RCC 7860 (cell line): ENCODE measurements around the gene HOXC12.

Experiments
- DNase-seq: peaks from one replicate; pipeline ENCODE4 v3.0.0-alpha.2; 2015; ENCODE audit warnings: low spot score
- FAIRE-seq: peaks from 2 replicates; lab custom pipeline; 2012; peaks lifted over from hg19 to GRCh38; lab: Jason Lieb, UNC

HOXC12 gene

DNA sequence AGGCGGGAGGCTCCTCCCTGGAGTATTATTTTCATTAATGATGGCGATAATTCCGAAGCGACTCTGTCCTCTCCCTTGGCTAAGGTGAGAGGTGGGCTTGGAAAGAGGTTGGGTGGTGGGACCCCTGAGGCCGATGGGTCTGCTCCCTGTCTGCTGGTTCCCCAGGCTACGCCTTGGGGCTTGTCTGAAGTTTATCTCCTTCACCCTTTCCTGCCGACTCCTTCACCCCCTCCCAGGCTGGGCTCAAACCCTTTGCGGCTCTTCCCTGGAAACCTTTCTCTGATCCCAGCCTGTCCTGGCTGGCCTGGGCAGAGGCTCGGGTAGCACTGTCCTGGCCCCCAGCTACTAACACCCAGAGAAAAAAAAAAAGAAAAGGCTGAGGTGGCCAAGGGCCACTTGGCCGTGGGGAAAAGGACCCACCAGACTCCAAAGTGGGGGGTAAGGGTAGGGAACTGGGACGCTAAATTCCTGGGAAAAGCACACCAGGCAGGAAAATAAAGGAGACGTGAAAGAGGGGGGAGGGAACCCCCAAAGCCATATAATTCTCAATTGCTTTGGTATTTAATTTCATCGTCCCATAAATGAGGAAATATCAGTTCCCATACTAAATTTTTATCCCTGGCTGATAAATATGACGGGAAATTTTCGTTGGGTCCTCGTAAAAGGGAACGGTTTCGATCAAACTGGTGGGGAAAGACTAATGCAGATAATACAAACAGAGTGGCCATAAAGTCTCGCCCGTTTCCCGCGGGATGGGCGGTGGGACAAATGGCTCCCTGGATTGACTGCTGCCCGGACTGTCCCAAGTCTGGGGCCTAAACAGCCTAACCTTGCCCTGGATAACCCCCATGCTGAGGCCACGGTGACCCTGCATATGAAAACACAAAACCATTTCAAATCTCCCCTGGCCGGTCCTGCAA lies 28.2 kb downstream of the HOXC12 start:
- DNase-seq (no peak), FAIRE-seq (no peak)

DNA sequence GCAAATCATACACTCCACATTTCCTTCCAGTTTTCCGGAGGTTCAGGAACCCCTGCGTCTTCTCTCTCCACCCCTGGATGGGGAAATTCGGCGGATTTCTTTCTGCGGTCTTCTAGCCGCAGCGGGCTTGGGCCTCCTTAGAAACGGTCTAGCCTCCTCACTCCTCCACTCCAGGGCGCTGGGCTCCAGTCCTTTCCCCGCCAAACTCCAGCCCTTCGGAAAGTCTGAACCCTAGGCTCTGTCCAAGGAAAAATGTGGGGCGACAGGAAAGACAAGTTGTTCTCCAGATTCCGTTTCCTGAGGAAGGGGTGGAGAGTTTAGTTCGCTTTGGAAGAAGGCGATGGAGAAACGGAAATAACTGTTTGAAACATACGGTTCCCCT lies 28.9 kb downstream of the HOXC12 start:
- FAIRE-seq, result no peak
- DNase-seq, result no peak

DNA sequence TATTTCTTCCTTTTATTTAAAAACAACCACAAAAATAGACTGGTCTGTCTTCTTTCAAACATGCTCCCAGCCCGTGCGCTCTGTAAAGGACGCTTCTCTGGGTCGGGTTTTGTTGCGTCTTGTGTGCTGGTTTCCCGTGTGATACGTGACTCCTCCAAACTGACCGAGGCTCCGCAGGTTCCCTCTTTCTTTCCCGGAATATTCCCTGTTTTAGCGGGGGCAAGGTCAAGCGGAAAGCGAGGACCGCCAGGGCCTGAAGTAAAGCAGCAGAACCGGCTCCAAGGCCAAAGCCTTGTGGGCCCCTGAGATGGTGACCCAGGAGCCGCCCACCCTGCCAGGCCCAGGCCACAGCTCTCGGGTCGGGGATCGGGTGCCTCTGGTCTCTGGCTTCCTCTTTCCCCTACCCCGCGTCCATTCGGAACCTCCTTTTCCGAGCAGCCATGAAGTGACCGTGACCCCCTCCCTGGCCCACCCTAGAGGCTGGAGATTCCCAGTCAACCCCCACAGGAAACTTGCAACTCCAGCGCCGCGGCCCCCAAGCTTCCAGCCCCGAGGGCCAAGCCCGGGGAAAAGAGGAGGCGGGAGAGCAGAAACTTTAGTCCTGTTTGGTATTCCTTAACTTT lies 29.4 kb downstream of the HOXC12 start:
- FAIRE-seq (no peak), DNase-seq (no peak)

DNA sequence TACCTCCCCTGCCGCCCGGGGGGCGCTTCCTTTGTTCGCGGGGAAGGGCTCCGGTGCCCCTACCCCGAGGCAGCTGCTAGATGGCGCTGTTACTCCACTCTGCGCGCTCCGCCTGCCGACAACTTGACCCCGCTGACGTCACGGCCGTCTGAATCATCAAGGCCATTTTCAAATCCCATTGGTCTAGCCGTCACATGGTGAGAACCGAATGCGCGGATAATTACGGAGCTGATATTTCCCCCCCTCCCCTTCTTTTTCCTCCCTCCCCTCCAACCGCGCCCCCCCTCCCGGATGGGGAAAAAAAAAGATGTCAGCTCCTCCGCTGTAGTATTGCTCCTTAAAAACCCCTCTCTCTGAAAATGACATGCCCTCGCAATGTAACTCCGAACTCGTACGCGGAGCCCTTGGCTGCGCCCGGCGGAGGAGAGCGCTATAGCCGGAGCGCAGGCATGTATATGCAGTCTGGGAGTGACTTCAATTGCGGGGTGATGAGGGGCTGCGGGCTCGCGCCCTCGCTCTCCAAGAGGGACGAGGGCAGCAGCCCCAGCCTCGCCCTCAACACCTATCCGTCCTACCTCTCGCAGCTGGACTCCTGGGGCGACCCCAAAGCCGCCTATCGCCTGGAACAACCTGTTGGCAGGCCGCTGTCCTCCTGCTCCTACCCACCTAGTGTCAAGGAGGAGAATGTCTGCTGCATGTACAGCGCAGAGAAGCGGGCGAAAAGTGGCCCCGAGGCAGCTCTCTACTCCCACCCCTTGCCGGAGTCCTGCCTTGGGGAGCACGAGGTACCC lies 30.4 kb downstream of the HOXC12 start, which contains the start of gene HOXC10:
HOXC10 (plus strand) TSS at position 246 of the 791 bp plus-strand sequence; CDS start at position 360, 114 bp downstream.
- FAIRE-seq, result no peak
- peak; percentile 77 for DNase-seq

DNA sequence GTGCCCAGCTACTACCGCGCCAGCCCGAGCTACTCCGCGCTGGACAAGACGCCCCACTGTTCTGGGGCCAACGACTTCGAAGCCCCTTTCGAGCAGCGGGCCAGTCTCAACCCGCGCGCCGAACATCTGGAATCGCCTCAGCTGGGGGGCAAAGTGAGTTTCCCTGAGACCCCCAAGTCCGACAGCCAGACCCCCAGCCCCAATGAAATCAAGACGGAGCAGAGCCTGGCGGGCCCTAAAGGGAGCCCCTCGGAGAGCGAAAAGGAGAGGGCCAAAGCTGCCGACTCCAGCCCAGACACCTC lies 30.9 kb downstream of the HOXC12 start:
- DNase-seq, result no peak
- no peak for FAIRE-seq

DNA sequence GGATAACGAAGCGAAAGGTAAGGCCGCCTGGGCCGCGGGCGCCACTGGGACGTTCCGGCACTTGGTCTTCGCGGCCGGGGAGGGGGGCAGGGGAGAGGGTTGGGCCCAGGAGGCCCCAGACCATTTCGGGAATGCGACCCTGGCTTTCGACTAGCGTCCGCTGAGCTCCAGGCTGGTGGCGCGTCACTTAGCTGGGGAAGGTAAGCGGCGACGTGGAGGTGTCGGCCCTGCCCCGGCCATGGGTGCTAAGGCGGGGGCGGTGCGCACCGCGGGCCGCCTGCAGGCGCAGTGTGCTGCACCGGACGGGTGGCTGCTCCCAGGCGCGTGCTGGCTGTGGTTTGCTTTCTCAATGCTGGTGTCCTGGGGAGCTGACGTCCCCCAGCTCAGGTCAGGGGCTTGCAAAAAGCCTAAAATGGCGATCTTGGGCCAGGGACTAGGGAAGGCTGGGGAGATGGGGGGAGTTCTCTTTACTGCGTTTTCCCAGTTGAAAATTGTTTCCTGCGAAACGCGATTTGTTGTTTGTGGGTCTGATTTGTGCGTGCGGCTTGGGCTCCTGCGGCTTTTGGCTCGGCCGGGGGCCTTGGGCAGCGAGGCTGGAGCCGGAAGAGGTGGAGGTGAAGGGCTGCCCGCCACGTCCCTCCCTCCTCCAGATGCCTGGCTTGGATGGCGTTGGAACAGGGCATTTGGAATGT lies 31.4 kb downstream of the HOXC12 start:
- DNase-seq, result peak; percentile 51
- FAIRE-seq, result no peak

DNA sequence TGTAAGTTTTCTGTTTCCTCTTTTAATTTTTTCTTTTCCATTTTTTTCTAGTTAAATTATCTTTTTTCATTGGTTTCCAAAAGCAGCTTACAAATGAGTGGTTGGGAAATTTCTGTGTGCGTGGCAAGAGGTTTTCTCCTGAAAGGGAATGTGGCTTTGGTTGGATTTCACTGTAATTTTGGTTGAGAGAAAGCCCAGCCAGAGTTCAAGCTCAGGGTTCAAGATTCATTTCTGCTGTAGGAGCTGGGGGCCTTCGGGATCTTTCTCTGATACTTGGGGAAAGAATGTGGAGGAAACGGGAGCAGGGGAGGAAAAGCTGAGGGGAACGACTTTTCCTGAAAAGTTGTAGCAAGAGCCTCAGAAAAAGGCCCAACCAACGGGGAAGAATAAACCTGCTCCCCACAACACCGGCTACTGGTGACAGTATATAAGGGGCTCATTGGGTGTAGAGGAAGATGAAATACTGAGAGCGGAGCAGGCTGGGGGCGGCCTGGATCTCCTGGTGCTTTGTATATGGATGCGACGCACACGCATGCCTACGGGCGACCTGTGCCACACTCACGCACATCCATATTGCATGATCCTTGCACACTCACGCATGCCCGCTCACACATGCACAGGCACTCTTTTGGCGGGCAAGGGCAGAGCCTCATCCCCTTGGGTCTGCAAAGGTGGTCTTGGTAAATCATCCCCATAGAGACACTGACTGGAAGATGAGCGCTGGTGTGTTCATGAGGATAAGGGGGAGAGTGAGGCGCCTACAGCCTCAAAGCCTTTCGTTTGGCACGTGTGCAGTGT lies 32.2 kb downstream of the HOXC12 start:
- DNase-seq (no peak), FAIRE-seq (no peak)

DNA sequence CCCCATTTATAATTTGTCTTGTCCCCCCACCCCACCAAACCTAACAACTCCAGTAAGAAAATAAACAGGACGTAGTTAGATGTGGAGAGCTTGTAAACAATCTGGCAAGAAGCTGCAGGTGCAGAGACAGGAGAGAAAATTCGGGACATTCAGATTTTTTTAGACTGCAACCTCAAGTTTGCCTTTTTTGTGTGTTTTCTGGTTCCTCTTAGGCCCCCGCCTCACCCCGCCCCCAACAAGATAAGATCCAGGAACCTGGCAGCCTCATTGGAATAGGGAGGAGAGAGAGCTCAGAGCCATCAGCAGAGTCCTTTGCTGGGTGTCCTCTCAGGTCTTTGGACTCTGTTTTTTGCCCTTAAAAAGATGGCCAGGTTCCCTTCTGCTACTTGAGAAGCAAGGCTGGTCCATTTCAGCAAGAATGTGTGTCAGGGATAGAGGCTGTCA lies 33.1 kb downstream of the HOXC12 start:
- DNase-seq (no peak), FAIRE-seq (no peak)

DNA sequence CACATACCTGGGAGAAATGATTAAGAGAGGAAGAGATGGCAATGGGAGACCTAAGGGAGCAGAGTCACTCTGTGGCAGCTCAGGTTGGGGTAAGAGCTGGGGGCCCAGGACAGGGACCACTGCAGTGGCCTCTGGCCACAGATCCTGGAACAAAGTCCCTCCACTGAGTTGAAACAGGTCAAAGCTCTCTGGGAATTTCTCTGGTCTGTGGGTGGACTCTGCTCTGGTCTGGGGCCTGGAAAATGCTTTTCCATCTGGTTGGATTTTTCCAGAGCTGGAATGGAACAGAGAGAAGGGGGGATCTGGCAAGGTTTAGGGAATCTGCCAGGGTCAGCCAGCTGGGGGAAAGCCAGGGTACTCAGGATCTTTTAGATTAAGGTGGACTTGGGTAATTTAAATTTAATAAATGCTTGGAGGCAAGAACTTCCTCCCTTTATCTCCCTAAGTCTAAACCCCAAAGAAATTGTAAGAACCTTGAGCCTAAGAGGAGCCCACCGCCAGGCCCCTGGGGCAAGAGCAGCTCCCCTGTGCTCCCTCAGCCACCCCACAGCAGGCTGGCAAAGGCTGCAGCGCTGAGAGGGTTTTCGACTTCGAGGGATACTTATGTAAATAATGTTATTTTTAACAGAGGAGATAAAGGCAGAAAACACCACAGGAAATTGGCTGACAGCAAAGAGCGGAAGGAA lies 34.0 kb downstream of the HOXC12 start:
- no peak for FAIRE-seq
- no peak for DNase-seq

DNA sequence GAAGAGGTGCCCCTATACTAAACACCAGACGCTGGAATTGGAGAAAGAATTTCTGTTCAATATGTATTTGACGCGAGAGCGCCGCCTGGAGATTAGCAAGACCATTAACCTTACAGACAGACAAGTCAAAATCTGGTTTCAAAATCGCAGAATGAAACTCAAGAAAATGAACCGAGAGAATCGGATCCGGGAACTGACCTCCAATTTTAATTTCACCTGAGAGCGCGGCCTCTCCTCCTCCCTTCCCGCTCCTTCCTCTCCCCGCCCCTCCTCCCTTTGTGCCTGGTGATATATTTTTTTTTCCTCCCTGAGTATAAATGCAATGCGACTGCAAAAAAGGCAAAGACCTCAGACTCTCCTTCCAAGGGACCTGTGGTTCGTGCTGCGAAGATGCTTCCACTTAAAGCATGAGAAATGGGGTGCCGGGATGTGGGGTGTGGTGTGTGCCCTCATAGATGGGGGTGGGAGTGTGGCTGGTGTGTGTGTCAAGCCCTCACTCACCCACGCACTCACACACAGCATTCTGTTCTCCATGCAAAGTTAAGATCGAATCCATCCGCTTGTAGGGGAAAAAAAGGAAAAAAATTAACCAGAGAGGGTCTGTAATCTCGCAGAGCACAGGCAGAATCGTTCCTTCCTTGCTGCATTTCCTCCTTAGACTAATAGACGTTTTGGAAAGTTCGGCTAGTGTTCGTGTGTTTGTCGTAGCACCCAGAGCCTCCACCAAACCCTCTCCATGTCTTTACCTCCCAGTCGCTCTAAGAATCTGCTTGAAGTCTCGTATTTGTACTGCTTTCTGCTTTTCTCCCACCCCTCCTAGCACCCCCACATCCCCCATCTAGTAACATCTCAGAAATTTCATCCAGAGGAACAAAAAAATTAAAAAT lies 34.8 kb downstream of the HOXC12 start:
- FAIRE-seq (no peak), DNase-seq (no peak)

DNA sequence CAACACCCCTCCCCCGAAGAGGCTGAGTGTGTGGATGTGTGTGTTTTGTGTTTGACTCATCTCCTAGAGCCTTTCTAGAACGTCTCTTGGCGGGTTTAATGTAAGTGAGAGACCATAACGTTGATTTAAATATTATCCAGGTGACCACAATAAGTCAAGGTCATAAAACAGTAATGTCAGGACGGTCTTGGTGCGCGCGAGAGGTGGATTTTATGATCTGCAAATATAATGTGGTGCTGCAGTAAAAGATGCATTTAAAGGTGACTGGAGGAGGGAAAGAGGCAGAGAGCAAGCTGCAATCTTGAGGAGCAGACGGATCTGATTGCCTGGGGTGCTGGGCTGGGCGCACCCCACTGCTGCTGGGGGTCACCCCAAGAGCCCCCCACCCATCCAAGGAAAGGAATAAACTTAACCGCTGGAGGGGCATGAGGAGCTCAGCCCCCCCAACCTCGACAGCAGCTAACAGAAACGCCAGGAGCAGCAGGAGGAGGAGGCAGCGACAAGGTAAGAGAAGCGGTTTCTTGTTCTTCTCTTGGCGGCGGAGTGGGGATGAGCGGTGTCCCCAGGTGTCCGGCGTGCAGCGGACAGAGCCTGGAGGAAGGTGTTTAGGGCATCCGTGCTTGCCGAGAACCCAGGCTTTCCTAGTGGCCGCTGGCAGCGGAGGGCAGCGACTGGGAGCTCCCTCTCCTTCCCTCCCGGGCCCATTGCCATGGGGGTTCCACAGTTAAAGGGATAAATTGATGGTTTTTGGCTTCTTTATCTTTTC lies 35.8 kb downstream of the HOXC12 start:
- FAIRE-seq (peak; percentile 90), DNase-seq (peak; percentile 49)

DNA sequence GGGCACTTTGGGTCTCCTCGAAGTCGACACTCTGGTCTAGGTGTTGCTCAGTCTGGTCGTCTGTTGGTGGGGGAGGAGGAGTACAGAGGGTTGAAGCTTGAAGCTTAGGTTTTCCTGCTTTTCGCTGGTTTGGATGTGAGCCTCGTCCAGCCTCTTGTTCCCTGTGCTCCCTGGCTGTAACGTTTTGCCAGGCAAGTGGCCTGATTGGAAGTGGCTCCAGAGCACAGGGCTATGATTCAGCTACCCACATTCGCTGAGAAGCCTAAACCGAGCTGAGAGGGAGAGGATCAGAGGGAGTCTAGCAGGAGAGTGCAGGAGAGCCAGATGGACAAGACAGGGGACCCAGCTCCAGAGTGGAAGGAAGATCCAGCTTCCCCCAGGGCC lies 36.4 kb downstream of the HOXC12 start:
- FAIRE-seq (peak; percentile 81), DNase-seq (peak; percentile 67)

DNA sequence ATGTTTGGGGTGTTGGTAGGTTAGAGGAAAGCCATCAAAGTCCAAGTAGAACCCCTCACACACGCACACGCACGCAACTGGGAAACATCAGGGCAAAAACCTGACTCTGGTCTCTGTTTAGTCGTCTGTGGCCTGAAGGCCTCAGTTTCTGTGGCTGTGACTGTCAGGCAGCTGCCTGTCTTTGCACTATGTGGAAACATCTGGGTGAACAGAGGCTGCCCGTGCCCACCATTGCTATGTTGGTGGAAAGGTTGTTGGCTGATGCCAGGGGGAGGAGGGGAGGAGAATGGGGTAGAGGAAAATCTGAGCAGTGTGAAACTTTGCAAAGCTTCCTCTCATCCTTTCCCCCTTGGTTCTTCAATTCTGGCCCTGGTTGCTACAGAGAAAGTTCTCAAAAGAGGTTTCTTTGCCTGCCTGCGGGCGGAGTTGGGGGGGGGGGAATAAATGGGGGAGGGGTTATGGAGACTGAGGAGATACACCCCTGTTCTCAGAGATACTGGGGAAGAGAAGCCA lies 37.7 kb downstream of the HOXC12 start:
- FAIRE-seq (no peak), DNase-seq (no peak)

DNA sequence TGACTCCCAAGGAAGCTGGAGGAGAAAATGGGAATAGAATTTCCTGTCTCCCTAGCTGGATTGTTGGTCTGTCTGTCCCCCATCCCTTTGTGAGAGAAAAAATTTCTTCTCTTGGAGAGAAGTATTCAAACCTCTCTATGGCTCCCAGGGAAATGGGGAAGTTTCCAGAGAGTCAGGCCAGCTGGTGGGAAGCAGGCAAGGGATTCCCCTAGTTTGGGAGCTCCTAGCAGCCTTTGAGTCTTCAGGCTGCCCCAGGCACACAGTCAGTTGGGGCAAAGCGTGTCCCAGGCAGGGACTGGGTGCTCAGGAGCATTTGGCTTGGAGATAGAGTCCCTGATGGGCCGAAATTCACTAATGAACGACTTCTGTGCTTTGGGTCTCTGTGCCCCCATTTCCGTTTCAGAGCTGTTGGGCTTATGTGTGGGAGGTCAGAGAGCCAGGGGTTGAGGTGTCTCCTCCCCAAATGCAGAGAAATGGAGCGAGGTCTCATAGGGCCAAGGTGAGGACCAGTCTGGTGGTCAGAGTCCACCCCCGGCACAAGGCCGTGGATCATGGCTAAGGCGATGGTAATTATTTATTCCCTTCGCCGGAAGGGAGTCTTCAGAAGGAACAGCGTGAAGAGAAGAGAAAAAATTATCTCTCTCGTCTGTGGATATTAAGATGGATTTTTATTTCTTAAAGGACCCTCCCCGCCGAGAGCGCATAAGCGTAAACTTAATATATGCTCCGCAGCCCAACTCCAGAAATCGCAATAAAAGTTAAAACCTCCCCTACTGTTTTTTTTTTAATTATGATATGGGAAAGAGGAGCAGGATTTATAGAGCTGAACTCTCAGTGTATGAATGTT lies 38.7 kb downstream of the HOXC12 start:
- DNase-seq, result no peak
- no peak for FAIRE-seq

DNA sequence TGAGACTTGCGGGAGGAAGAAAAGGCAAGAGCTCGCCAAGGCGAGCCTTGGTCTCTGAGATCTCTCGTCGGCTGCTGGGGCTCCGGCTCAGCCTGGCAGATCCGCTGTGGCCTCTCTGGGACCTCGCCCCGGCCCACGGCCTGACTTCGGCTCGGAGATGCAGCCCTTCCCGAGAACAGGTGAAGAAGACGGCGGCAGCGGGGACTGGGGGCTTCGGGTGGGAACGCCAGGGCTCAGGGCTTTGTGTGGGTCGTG lies 39.2 kb downstream of the HOXC12 start:
- DNase-seq (no peak), FAIRE-seq (no peak)

DNA sequence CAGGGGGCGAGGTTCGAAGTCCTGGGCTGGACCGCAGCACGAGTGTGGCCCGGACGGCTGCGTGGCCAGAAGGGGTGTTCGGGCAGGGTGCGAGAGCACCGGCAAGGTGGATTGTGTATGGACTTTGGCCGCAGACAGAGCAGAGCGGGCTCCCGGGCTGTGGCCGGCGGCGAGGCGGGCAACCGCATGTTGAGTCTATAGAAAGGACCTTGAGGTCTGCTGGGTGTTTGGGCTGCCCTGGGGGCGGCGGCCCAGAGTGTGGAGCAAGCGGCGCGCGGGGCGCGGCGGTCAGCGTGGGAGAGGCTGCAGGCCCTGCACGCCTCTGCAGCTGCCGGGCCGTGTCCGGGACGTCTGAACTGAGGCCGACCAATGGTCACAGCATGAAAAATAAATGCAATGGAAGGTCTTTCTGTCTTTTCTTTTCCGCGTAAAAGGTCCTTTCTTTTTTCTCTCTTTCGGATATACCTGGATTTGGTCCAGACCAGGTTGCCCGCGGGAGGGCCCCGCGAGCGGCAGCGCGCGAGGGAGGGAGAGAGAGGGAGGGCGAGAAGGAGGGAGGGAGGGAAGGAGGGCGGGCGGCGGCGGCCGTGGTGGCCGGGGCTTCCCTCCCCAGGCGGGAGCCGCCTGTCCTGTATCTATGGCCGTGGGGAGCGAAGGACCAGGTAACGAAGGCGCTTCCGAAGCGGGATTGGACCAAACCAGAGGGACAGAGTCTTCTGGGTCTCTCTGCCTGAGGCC lies 39.7 kb downstream of the HOXC12 start:
- DNase-seq (peak; percentile 32), FAIRE-seq (no peak)
